HEK293 (cell line): ENCODE results near the gene MXI1.

Experiments
- BCL11A ChIP-seq: fragments of 450-650 bp; formaldehyde crosslinking; IDR thresholded peaks from 2 replicates; pipeline ENCODE4 v1.5.1; 2016; ENCODE audit warnings: low read depth, missing biosample characterization, missing genetic modification characterization
- EGR2 ChIP-seq: fragments of 450-650 bp; formaldehyde crosslinking; IDR thresholded peaks from 2 replicates; pipeline ENCODE4 v1.5.1; 2016; ENCODE audit warnings: low read depth, missing biosample characterization, missing genetic modification characterization
- KLF7 ChIP-seq: fragments of 450-650 bp; formaldehyde crosslinking; IDR thresholded peaks from 2 replicates; pipeline ENCODE4 v1.5.1; 2016; ENCODE audit warnings: missing biosample characterization, missing genetic modification characterization, borderline replicate concordance
- KLF8 ChIP-seq: fragments of 450-650 bp; formaldehyde crosslinking; IDR thresholded peaks from 2 replicates; pipeline ENCODE4 v1.5.1; 2016; ENCODE audit warnings: missing biosample characterization, missing genetic modification characterization
- REPIN1 ChIP-seq: fragments of 450-650 bp; formaldehyde crosslinking; IDR thresholded peaks from 2 replicates; pipeline ENCODE4 v1.5.1; 2017; ENCODE audit warnings: missing biosample characterization, missing genetic modification characterization, low read depth
- SP3 ChIP-seq: fragments of 450-650 bp; formaldehyde crosslinking; IDR thresholded peaks from 2 replicates; pipeline ENCODE4 v1.5.1; 2016; ENCODE audit warnings: missing biosample characterization, missing genetic modification characterization
- TCF7L2 ChIP-seq: IDR thresholded peaks from 2 replicates; pipeline ENCODE4 v1.6.1; 2011; ENCODE audit warnings: low read depth, mild to moderate bottlenecking, inconsistent platforms, low read length, moderate library complexity, borderline replicate concordance
- YY2 ChIP-seq: fragments of 450-650 bp; formaldehyde crosslinking; IDR thresholded peaks from 2 replicates; pipeline ENCODE4 v1.5.1; 2016; ENCODE audit warnings: missing biosample characterization, missing genetic modification characterization
- ZNF133 ChIP-seq: fragments of 450-650 bp; formaldehyde crosslinking; IDR thresholded peaks from 2 replicates; pipeline ENCODE4 v1.5.1; 2016; ENCODE audit warnings: missing biosample characterization, missing genetic modification characterization
- ZNF146 ChIP-seq: fragments of 450-650 bp; formaldehyde crosslinking; IDR thresholded peaks from 2 replicates; pipeline ENCODE4 v1.5.1; 2016; ENCODE audit warnings: missing biosample characterization, missing genetic modification characterization
- ZNF175 ChIP-seq: fragments of 450-650 bp; formaldehyde crosslinking; IDR thresholded peaks from 2 replicates; pipeline ENCODE4 v1.5.1; 2016; ENCODE audit warnings: missing biosample characterization, missing genetic modification characterization
- ZNF202 ChIP-seq: fragments of 450-650 bp; formaldehyde crosslinking; IDR thresholded peaks from 2 replicates; pipeline ENCODE4 v1.5.1; 2016; ENCODE audit warnings: missing biosample characterization, missing genetic modification characterization, borderline replicate concordance
- ZNF23 ChIP-seq: fragments of 450-650 bp; formaldehyde crosslinking; IDR thresholded peaks from 2 replicates; pipeline ENCODE4 v1.5.1; 2016; ENCODE audit warnings: missing biosample characterization, missing genetic modification characterization, borderline replicate concordance
- ZNF37A ChIP-seq: fragments of 450-650 bp; IDR thresholded peaks from 2 replicates; pipeline ENCODE4 v1.5.1; 2018; ENCODE audit warnings: missing biosample characterization, missing genetic modification characterization
- ZNF404 ChIP-seq: fragments of 450-650 bp; formaldehyde crosslinking; IDR thresholded peaks from 2 replicates; pipeline ENCODE4 v1.5.1; 2017; ENCODE audit warnings: missing biosample characterization, missing genetic modification characterization
- ZNF426 ChIP-seq: fragments of 450-650 bp; formaldehyde crosslinking; IDR thresholded peaks from 2 replicates; pipeline ENCODE4 v1.5.1; 2017; ENCODE audit warnings: missing biosample characterization, missing genetic modification characterization, mild to moderate bottlenecking, inconsistent platforms, moderate library complexity
- ZNF529 ChIP-seq: fragments of 450-650 bp; formaldehyde crosslinking; IDR thresholded peaks from 2 replicates; pipeline ENCODE4 v1.5.1; 2017; ENCODE audit warnings: missing genetic modification characterization, missing biosample characterization; ENCODE audit not compliant: insufficient replicate concordance
- ZNF548 ChIP-seq: fragments of 450-650 bp; formaldehyde crosslinking; IDR thresholded peaks from 2 replicates; pipeline ENCODE4 v1.5.1; 2016; ENCODE audit warnings: missing biosample characterization, missing genetic modification characterization
- ZNF555 ChIP-seq: fragments of 450-650 bp; formaldehyde crosslinking; conservative IDR thresholded peaks from 2 replicates; pipeline ENCODE4 v1.5.1; 2017; ENCODE audit warnings: missing biosample characterization, mild to moderate bottlenecking, missing genetic modification characterization, inconsistent platforms
- ZNF560 ChIP-seq: fragments of 450-650 bp; formaldehyde crosslinking; IDR thresholded peaks from 2 replicates; pipeline ENCODE4 v1.5.1; 2017; ENCODE audit warnings: missing biosample characterization, missing genetic modification characterization, borderline replicate concordance
- ZNF561 ChIP-seq: fragments of 450-650 bp; IDR thresholded peaks from 2 replicates; pipeline ENCODE4 v1.5.1; 2018; ENCODE audit warnings: missing biosample characterization, missing genetic modification characterization, borderline replicate concordance
- ZNF626 ChIP-seq: fragments of 450-650 bp; sonication (Bioruptor Pico); formaldehyde crosslinking; IDR thresholded peaks from 2 replicates; pipeline ENCODE4 v1.5.1; 2018; ENCODE audit warnings: missing biosample characterization, missing genetic modification characterization, inconsistent platforms
- ZNF654 ChIP-seq: fragments of 450-650 bp; formaldehyde crosslinking; IDR thresholded peaks from 2 replicates; pipeline ENCODE4 v1.5.1; 2016; ENCODE audit warnings: low read depth, missing biosample characterization, missing genetic modification characterization
- ZNF660 ChIP-seq: fragments of 450-650 bp; IDR thresholded peaks from 2 replicates; pipeline ENCODE4 v1.5.1; 2018; ENCODE audit warnings: missing biosample characterization, mild to moderate bottlenecking, missing genetic modification characterization
- ZSCAN23 ChIP-seq: fragments of 450-650 bp; formaldehyde crosslinking; IDR thresholded peaks from 2 replicates; pipeline ENCODE4 v1.5.1; 2016; ENCODE audit warnings: missing biosample characterization, missing genetic modification characterization
- ZSCAN30 ChIP-seq: fragments of 450-650 bp; IDR thresholded peaks from 2 replicates; pipeline ENCODE4 v1.5.1; 2018; ENCODE audit warnings: missing biosample characterization, mild to moderate bottlenecking, missing genetic modification characterization, moderate library complexity
- ZXDB ChIP-seq: fragments of 450-650 bp; formaldehyde crosslinking; IDR thresholded peaks from 2 replicates; pipeline ENCODE4 v1.5.1; 2016; ENCODE audit warnings: missing biosample characterization, missing genetic modification characterization
- TF ChIP-seq, protein P1 (sequence below): fragments of 450-650 bp; formaldehyde crosslinking; IDR thresholded peaks from 2 replicates; pipeline ENCODE4 v1.5.1; 2016; ENCODE audit warnings: missing biosample characterization, missing genetic modification characterization
- TF ChIP-seq, protein P2 (sequence below): fragments of 450-650 bp; formaldehyde crosslinking; IDR thresholded peaks from 2 replicates; pipeline ENCODE4 v1.5.1; 2017; ENCODE audit warnings: missing biosample characterization, missing genetic modification characterization
- TF ChIP-seq, protein P3 (sequence below): fragments of 450-650 bp; formaldehyde crosslinking; IDR thresholded peaks from 2 replicates; pipeline ENCODE4 v1.5.1; 2017; ENCODE audit warnings: missing biosample characterization, missing genetic modification characterization
- TF ChIP-seq, protein P4 (sequence below): fragments of 450-650 bp; formaldehyde crosslinking; conservative IDR thresholded peaks from 2 replicates; pipeline ENCODE4 v1.5.1; 2016; ENCODE audit warnings: low read depth, missing biosample characterization, missing genetic modification characterization
- TF ChIP-seq, protein P5 (sequence below): fragments of 450-650 bp; formaldehyde crosslinking; IDR thresholded peaks from 2 replicates; pipeline ENCODE4 v1.5.1; 2016; ENCODE audit warnings: missing biosample characterization, missing genetic modification characterization

MXI1 gene

DNA sequence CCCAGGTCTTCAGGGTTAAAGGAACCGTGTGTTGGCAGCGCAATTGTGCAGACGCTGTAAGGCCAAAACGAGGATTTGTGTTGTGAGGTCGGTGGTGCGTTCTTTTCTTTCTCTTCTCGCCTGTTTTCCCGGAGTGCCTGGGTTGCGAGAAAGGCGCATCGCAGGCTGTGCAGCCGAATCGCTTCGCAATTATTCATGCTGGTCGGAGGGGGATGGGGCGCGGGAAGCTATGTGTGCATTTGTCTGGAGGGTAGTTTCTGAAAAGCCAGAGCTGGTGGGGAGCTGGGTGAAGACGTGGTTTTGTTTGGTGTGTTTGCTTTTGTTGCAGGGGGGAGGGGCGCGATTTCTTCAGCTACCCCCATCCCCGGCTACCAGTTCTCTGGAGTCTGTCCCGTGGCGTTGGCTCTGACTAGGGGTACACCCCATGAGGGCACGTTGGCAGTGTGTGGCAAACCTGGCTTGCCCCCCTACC is 2.1 kb downstream of the MXI1 start (continued):
- TF ChIP-seq ZNF202, result no peak
- no peak for TF ChIP-seq ZNF626 (tag by site-specific recombination)
- TF ChIP-seq ZXDB, result peak; percentile 75
- TF ChIP-seq ZNF37A (tag by site-specific recombination), result no peak
- no peak for TF ChIP-seq EGR2 (tag by site-specific recombination)
- no peak for TF ChIP-seq REPIN1 (tag by site-specific recombination)
- no peak for TF ChIP-seq ZNF555 (tag by site-specific recombination)
- TF ChIP-seq ZNF548 (tag by site-specific recombination), result no peak
- TF ChIP-seq ZNF560, result no peak
- TF ChIP-seq ZNF660, result no peak
- TF ChIP-seq ZNF404 (tag by site-specific recombination), result no peak
- TF ChIP-seq, protein P1, sequence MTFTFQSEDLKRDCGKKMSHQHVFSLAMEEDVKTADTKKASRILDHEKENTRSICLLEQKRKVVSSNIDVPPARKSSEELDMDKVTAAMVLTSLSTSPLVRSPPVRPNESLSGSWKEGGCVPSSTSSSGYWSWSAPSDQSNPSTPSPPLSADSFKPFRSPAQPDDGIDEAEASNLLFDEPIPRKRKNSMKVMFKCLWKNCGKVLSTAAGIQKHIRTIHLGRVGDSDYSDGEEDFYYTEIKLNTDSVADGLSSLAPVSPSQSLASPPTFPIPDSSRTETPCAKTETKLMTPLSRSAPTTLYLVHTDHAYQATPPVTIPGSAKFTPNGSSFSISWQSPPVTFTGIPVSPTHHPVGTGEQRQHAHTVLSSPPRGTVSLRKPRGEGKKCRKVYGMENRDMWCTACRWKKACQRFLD (tag by site-specific recombination), result no peak
- TF ChIP-seq ZNF426 (tag by site-specific recombination), result no peak
- TF ChIP-seq KLF7, result peak; percentile 43; the same call in 1 of the 2 replicates
- TF ChIP-seq ZSCAN30 (tag by site-specific recombination), result no peak
- no peak for TF ChIP-seq ZNF133
- TF ChIP-seq ZSCAN23 (tag by site-specific recombination), result no peak
- no peak; the same call in 1 of the 2 replicates for TF ChIP-seq ZNF654 (tag by site-specific recombination)
- TF ChIP-seq, protein P2, sequence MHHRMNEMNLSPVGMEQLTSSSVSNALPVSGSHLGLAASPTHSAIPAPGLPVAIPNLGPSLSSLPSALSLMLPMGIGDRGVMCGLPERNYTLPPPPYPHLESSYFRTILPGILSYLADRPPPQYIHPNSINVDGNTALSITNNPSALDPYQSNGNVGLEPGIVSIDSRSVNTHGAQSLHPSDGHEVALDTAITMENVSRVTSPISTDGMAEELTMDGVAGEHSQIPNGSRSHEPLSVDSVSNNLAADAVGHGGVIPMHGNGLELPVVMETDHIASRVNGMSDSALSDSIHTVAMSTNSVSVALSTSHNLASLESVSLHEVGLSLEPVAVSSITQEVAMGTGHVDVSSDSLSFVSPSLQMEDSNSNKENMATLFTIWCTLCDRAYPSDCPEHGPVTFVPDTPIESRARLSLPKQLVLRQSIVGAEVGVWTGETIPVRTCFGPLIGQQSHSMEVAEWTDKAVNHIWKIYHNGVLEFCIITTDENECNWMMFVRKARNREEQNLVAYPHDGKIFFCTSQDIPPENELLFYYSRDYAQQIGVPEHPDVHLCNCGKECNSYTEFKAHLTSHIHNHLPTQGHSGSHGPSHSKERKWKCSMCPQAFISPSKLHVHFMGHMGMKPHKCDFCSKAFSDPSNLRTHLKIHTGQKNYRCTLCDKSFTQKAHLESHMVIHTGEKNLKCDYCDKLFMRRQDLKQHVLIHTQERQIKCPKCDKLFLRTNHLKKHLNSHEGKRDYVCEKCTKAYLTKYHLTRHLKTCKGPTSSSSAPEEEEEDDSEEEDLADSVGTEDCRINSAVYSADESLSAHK (tag by site-specific recombination), result peak; percentile 97
- TF ChIP-seq, protein P3, sequence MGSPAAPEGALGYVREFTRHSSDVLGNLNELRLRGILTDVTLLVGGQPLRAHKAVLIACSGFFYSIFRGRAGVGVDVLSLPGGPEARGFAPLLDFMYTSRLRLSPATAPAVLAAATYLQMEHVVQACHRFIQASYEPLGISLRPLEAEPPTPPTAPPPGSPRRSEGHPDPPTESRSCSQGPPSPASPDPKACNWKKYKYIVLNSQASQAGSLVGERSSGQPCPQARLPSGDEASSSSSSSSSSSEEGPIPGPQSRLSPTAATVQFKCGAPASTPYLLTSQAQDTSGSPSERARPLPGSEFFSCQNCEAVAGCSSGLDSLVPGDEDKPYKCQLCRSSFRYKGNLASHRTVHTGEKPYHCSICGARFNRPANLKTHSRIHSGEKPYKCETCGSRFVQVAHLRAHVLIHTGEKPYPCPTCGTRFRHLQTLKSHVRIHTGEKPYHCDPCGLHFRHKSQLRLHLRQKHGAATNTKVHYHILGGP (tag by site-specific recombination), result no peak; the same call in 1 of the 2 replicates
- peak; percentile 86 for TF ChIP-seq BCL11A
- peak; percentile 86 for TF ChIP-seq KLF8 (tag by site-specific recombination)
- no peak for TF ChIP-seq YY2 (tag by site-specific recombination)
- TF ChIP-seq TCF7L2, result no peak
- TF ChIP-seq ZNF175 (tag by site-specific recombination), result no peak
- no peak for TF ChIP-seq ZNF23
- TF ChIP-seq, protein P4, sequence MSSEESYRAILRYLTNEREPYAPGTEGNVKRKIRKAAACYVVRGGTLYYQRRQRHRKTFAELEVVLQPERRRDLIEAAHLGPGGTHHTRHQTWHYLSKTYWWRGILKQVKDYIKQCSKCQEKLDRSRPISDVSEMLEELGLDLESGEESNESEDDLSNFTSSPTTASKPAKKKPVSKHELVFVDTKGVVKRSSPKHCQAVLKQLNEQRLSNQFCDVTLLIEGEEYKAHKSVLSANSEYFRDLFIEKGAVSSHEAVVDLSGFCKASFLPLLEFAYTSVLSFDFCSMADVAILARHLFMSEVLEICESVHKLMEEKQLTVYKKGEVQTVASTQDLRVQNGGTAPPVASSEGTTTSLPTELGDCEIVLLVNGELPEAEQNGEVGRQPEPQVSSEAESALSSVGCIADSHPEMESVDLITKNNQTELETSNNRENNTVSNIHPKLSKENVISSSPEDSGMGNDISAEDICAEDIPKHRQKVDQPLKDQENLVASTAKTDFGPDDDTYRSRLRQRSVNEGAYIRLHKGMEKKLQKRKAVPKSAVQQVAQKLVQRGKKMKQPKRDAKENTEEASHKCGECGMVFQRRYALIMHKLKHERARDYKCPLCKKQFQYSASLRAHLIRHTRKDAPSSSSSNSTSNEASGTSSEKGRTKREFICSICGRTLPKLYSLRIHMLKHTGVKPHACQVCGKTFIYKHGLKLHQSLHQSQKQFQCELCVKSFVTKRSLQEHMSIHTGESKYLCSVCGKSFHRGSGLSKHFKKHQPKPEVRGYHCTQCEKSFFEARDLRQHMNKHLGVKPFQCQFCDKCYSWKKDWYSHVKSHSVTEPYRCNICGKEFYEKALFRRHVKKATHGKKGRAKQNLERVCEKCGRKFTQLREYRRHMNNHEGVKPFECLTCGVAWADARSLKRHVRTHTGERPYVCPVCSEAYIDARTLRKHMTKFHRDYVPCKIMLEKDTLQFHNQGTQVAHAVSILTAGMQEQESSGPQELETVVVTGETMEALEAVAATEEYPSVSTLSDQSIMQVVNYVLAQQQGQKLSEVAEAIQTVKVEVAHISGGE (tag by site-specific recombination), result peak; percentile 8; the same call in 1 of the 2 replicates
- TF ChIP-seq ZNF561, result no peak; the same call in 1 of the 2 replicates
- no peak for TF ChIP-seq ZNF529 (tag by site-specific recombination)
- TF ChIP-seq, protein P5, sequence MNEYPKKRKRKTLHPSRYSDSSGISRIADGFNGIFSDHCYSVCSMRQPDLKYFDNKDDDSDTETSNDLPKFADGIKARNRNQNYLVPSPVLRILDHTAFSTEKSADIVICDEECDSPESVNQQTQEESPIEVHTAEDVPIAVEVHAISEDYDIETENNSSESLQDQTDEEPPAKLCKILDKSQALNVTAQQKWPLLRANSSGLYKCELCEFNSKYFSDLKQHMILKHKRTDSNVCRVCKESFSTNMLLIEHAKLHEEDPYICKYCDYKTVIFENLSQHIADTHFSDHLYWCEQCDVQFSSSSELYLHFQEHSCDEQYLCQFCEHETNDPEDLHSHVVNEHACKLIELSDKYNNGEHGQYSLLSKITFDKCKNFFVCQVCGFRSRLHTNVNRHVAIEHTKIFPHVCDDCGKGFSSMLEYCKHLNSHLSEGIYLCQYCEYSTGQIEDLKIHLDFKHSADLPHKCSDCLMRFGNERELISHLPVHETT (tag by site-specific recombination), result peak; percentile 79
- TF ChIP-seq ZNF146, result no peak
- peak; percentile 66 for TF ChIP-seq SP3 (tag by site-specific recombination)
